Lower leg skin (tissue), 3 donors: Measurements from ENCODE around the gene CIPC.

Experiments used
- CTCF ChIP-seq, 3 donors: fragments of 450-650 bp; IDR thresholded peaks; one replicate each; pipeline ENCODE4 v1.5.1; 2016; ENCODE audit warnings: antibody characterized with exemption in 3 of 3, mild to moderate bottlenecking in 3 of 3, moderate library complexity in 2 of 3
- POLR2A ChIP-seq, 2 donors: fragments of 450-650 bp; IDR thresholded peaks; one replicate each; pipeline ENCODE4 v1.6.1; 2016 to 2017; ENCODE audit warnings: antibody characterized with exemption in 2 of 2, mild to moderate bottlenecking in 1 of 2, moderate library complexity in 1 of 2

- TF ChIP-seq CTCF (IDR thresholded peaks at IDR 0.05): no peak
- no peak for TF ChIP-seq POLR2A (IDR thresholded peaks at IDR 0.05)
Observed at GRCh38 chr14:77107228-77107627, 9.2 kb downstream of the CIPC start.
